Neural cell (in vitro differentiated cells): ENCODE data around the gene MIER1.

Source experiments
- EP300 ChIP-seq: fragments of 450-650 bp; conservative IDR thresholded peaks from 2 replicates; pipeline ENCODE4 v1.6.1; 2014; ENCODE audit warnings: antibody characterized with exemption, mild to moderate bottlenecking, moderate library complexity; ENCODE audit not compliant: poor library complexity, severe bottlenecking
- EZH2 ChIP-seq: fragments of 200-600, 300-800 bp; shearing (Covaris generic), sonication (generic); IDR thresholded peaks from 2 replicates; pipeline ENCODE4 v1.6.1; 2014; ENCODE audit warnings: antibody characterized with exemption, low read length, borderline replicate concordance, mild to moderate bottlenecking; ENCODE audit not compliant: insufficient read depth, poor library complexity, severe bottlenecking
- MXI1 ChIP-seq: fragments of 450-650 bp; conservative IDR thresholded peaks from 2 replicates; pipeline ENCODE4 v1.6.1; 2014; ENCODE audit warnings: antibody characterized with exemption, mild to moderate bottlenecking; ENCODE audit not compliant: poor library complexity, severe bottlenecking
- POLR2AphosphoS5 ChIP-seq: IDR thresholded peaks from 2 replicates; pipeline ENCODE4 v1.6.1; 2012
- RAD21 ChIP-seq: fragments of 450-650 bp; conservative IDR thresholded peaks from 2 replicates; pipeline ENCODE4 v1.6.1; 2014; ENCODE audit warnings: antibody characterized with exemption, mild to moderate bottlenecking, moderate library complexity
- TAF1 ChIP-seq: IDR thresholded peaks from 2 replicates; pipeline ENCODE4 v1.6.1; 2012; ENCODE audit warnings: low read depth
- TF ChIP-seq, protein P1 (sequence below): fragments of 450-650 bp; IDR thresholded peaks from 2 replicates; pipeline ENCODE4 v1.5.1; 2014; ENCODE audit warnings: antibody characterized with exemption, mild to moderate bottlenecking, moderate library complexity; ENCODE audit not compliant: poor library complexity, severe bottlenecking

DNA sequence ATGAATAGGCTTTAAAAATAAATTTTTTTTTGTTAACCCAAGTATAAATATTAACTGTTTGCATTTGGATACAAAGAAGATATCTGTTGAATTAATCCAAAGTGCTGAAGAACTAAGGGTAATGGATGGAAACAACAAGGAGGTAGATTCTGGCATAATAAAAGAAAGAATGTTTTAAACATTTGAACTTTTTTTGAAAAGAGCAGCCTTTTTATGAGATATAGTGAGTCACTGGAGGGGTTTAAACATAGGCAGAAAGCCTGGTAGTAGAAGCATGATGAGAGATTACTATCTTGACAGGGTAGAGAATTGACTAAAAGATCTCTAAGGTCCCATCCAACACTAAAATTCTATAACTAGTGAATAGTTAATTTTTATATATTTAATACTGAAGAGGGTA is 2.7 kb downstream of the MIER1 start:
- TF ChIP-seq, protein P1, sequence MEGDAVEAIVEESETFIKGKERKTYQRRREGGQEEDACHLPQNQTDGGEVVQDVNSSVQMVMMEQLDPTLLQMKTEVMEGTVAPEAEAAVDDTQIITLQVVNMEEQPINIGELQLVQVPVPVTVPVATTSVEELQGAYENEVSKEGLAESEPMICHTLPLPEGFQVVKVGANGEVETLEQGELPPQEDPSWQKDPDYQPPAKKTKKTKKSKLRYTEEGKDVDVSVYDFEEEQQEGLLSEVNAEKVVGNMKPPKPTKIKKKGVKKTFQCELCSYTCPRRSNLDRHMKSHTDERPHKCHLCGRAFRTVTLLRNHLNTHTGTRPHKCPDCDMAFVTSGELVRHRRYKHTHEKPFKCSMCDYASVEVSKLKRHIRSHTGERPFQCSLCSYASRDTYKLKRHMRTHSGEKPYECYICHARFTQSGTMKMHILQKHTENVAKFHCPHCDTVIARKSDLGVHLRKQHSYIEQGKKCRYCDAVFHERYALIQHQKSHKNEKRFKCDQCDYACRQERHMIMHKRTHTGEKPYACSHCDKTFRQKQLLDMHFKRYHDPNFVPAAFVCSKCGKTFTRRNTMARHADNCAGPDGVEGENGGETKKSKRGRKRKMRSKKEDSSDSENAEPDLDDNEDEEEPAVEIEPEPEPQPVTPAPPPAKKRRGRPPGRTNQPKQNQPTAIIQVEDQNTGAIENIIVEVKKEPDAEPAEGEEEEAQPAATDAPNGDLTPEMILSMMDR: no peak
- no peak for TF ChIP-seq EP300
- no peak for TF ChIP-seq RAD21
- no peak for TF ChIP-seq POLR2AphosphoS5
- no peak for TF ChIP-seq MXI1
- TF ChIP-seq EZH2: no peak
- no peak for TF ChIP-seq TAF1
